Measurements from ENCODE around the gene BAIAP2L2. TPM values are rescaled to one million over a fixed set of nuclear protein-coding genes. Genes with fewer than 3 reads are reported as not detected.

Gene BAIAP2L2
- total RNA-seq, 1 donor = 3.0 TPM

DNA sequence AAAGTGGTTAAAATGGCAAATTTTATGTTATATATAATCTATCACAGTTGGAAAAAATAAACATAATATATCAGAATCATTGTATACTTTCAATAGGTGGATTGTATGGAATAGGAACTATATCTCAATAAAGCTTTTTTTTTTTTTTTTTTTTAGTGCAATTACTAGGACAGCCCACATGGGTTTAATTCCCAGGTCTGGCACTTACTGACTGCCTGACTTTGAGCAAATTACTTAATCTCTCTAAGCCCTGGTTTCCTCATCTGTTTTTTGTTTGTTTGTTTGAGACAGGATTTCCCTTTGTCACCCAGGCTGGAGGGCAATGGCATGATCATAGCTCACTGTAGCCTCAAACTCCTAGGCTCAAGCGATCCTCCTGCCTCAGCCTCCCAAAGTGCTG, 26.1 kb upstream of the BAIAP2L2 start:
- TF ChIP-seq, protein P1, sequence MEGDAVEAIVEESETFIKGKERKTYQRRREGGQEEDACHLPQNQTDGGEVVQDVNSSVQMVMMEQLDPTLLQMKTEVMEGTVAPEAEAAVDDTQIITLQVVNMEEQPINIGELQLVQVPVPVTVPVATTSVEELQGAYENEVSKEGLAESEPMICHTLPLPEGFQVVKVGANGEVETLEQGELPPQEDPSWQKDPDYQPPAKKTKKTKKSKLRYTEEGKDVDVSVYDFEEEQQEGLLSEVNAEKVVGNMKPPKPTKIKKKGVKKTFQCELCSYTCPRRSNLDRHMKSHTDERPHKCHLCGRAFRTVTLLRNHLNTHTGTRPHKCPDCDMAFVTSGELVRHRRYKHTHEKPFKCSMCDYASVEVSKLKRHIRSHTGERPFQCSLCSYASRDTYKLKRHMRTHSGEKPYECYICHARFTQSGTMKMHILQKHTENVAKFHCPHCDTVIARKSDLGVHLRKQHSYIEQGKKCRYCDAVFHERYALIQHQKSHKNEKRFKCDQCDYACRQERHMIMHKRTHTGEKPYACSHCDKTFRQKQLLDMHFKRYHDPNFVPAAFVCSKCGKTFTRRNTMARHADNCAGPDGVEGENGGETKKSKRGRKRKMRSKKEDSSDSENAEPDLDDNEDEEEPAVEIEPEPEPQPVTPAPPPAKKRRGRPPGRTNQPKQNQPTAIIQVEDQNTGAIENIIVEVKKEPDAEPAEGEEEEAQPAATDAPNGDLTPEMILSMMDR (IDR thresholded peaks at IDR 0.05; ENCODE audit: insufficient read depth, low read depth, low read length) = no peak
- DNase-seq (ENCODE audit: low read depth) = no peak
- H3K4me3 ChIP-seq (ENCODE audit: low read depth, low read length) = no peak overlapping the region

DNA sequence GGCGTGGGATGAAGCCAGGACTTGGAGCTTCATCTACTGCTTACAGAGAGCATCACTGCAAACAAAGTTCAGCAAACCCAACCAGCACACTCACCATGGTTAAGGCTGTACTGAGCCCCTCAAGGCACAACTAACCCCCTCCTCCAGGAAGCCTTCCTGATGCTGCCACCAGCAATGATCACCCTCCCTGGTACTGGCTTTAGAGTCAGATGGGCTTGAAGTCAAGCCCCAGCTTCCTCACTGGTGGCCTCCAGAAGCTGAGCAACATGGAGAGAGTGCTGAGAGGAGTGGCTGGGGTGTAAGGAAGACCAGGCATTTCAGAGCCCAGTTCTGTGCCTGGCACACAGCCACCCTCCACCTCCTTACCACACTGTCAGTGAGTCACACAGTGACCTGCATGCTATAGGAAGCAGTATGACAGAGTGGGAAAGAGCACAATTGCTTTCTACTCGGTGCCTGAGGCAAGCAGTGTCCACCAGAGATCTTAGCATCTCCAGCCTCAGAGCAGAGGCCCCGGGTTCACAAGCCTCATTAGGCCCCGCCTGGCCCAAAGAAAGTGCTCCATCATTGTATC, 24.7 kb upstream of the BAIAP2L2 start:
- H3K4me3 ChIP-seq (ENCODE audit: low read depth, low read length) = no peak overlapping the region
- DNase-seq (ENCODE audit: low read depth) = peak; percentile 66
- TF ChIP-seq, protein P1 (IDR thresholded peaks at IDR 0.05; ENCODE audit: insufficient read depth, low read depth, low read length) = no peak

DNA sequence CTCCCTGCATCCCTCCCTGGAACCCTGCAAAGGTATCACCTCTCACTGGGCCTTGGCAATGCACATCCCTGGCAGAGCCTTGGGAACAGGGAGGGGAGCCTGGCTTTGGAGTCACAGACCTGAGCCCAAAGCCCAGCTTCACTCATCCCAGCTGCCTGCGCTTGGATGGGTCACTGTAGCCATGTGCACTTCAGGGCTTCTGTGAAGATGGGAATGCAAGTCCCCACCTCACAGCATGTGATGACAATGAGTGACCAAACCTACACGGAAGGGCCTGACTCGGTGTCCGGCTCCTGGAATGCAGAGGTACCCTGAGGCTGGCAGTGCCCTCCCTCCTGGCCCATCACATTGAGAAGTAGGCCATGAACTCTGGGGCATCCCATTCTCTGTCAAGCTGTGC, 22.8 kb upstream of the BAIAP2L2 start:
- H3K4me3 ChIP-seq (ENCODE audit: low read depth, low read length) = no peak overlapping the region
- no peak for DNase-seq (ENCODE audit: low read depth)
- TF ChIP-seq, protein P1 (IDR thresholded peaks at IDR 0.05; ENCODE audit: insufficient read depth, low read depth, low read length) = no peak

DNA sequence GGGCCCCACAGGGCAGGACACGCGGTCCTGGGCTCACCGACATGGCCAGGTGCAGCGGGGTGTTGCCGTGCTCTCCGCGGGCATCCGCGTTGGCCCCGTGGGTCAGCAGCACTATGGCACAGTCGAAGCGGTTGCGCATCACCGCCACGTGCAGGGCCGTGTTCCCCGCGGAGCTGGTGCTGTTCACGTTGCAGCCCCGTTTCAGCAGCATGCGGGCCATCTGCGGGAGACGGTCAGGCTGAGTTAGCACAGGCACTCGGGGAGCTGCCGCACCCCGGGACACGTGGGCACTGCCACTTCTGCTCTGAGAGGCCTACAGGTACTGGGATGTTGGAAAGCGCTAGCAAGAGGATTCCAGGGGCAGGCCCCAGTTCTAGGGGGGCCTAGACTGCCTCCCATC, 22.3 kb upstream of the BAIAP2L2 start:
- no peak overlapping the region for H3K4me3 ChIP-seq (ENCODE audit: low read depth, low read length)
- no peak for DNase-seq (ENCODE audit: low read depth)
- TF ChIP-seq, protein P1 (IDR thresholded peaks at IDR 0.05; ENCODE audit: insufficient read depth, low read depth, low read length) = no peak

DNA sequence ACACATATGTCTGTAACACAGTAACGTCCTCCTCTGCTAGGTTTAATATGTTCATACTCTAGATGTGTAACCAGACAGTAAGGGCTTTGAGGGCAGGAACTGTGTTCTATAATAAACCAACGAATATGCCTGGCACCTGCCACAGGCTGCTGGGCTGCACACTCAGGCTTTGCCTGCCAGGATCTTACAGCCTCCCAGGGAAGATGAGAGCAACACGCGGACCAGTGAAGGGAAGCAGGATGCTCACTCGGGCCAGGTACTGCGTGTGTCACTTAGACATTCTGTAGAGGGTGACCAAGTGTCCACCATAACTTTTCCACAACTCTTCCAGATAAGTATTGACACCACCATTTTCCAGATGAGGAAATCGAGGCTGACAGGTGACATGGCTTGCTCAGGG, 21.7 kb upstream of the BAIAP2L2 start:
- DNase-seq (ENCODE audit: low read depth) = no peak
- TF ChIP-seq, protein P1 (IDR thresholded peaks at IDR 0.05; ENCODE audit: insufficient read depth, low read depth, low read length) = no peak
- no peak overlapping the region for H3K4me3 ChIP-seq (ENCODE audit: low read depth, low read length)

DNA sequence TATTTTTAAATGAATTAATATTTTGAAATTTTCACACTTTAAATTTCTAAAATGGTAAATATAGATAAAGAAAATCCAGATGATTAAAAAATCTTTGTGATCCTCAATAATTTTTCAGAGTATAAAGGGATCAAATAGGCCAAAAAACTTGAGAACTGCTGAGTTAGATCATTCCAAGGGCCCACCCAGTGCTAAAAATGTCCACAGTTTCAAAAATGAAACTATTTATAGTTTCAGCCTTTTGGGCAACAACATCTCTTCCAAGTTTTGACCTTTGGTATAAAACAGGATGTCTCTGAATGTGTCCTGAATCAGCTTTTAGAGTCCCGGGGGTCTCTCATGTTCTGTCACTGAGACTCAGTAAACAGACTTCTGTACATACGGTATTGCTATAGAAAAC, 20.9 kb upstream of the BAIAP2L2 start:
- DNase-seq (ENCODE audit: low read depth) = peak; percentile 6
- TF ChIP-seq, protein P1 (IDR thresholded peaks at IDR 0.05; ENCODE audit: insufficient read depth, low read depth, low read length) = no peak
- no peak overlapping the region for H3K4me3 ChIP-seq (ENCODE audit: low read depth, low read length)

DNA sequence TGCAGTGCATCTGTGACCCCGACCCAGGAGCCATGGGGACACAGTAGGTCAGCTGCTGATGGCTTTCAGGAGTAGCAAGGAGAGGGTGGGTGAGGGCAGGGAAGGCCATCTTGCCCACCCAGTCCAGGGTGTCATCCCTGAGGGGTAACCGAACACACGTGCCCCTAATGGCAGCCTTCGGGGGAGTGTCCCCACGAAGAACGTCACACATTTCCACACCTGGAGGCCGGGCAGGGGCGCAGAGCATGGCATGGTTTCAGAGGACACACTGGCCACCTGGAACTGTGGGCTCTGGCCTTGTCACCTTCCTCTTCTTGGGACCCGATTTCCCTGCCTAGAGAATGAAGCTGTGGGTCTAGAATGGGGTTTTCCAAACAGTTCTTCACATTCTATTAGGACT, 19.4 kb upstream of the BAIAP2L2 start:
- no peak overlapping the region for H3K4me3 ChIP-seq (ENCODE audit: low read depth, low read length)
- TF ChIP-seq, protein P1 (IDR thresholded peaks at IDR 0.05; ENCODE audit: insufficient read depth, low read depth, low read length) = no peak
- DNase-seq (ENCODE audit: low read depth) = no peak

Measured in fibroblast of villous mesenchyme (primary cell).